NCI-H2196 treated with DMSO at 0.1 percent for 48 hours (cell line): Measurements from ENCODE around the gene MPC1.

Source experiments
- DNase-seq: peaks from one replicate; lab custom pipeline; 2025; ENCODE audit not compliant: unreplicated experiment; lab: John Stamatoyannopoulos, UW

The MPC1 gene

GRCh38 chr6:166318649-166319600, 63.8 kb downstream of the MPC1 start:
- peak; percentile 17 for DNase-seq

- no peak for DNase-seq
These were observed 64.5 kb downstream of the MPC1 start for GRCh38 chr6:166318227-166318626.

- no peak for DNase-seq
These were observed 65.2 kb downstream of the MPC1 start for GRCh38 chr6:166317261-166318212.

DNA sequence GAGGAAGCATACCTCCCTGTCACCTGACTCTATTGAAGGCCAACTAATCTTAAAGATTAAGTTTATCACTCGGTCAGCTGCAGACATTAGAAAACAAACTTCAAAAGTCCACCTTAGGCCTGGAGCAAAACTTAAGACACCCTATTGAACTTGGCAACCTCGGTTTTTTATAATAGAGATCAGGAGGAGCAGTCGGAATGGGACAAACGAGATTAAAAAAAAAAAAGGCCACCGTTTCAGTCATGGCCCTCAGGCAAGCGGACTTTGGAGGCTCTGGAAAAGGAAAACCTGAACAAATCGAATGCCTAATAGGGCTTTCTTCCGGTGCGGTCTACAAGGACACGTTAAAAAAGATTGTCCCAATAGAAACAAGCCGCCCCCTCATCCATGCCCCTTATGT, 67.3 kb downstream of the MPC1 start:
- DNase-seq, result no peak
